HL-60 (cell line): ENCODE results near the gene SF3B2.

Source experiments
- GABPA ChIP-seq: IDR thresholded peaks from 2 replicates; pipeline ENCODE4 v1.6.1; 2012; ENCODE audit warnings: low read depth
- POLR2AphosphoS5 ChIP-seq: IDR thresholded peaks from 2 replicates; pipeline ENCODE4 v1.6.1; 2012; ENCODE audit warnings: low read depth
- REST ChIP-seq: IDR thresholded peaks from 2 replicates; pipeline ENCODE4 v1.6.1; 2012; ENCODE audit warnings: low read depth; ENCODE audit not compliant: insufficient replicate concordance
- SPI1 ChIP-seq: IDR thresholded peaks from 2 replicates; pipeline ENCODE4 v1.6.1; 2012; ENCODE audit warnings: low read depth, mild to moderate bottlenecking, borderline replicate concordance
- TF ChIP-seq, protein P1 (sequence below): IDR thresholded peaks from one replicate; pipeline ENCODE4 v1.5.1; 2011; ENCODE audit warnings: low read length, control low read depth, inconsistent platforms; ENCODE audit not compliant: insufficient read depth

- TF ChIP-seq, protein P1, sequence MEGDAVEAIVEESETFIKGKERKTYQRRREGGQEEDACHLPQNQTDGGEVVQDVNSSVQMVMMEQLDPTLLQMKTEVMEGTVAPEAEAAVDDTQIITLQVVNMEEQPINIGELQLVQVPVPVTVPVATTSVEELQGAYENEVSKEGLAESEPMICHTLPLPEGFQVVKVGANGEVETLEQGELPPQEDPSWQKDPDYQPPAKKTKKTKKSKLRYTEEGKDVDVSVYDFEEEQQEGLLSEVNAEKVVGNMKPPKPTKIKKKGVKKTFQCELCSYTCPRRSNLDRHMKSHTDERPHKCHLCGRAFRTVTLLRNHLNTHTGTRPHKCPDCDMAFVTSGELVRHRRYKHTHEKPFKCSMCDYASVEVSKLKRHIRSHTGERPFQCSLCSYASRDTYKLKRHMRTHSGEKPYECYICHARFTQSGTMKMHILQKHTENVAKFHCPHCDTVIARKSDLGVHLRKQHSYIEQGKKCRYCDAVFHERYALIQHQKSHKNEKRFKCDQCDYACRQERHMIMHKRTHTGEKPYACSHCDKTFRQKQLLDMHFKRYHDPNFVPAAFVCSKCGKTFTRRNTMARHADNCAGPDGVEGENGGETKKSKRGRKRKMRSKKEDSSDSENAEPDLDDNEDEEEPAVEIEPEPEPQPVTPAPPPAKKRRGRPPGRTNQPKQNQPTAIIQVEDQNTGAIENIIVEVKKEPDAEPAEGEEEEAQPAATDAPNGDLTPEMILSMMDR, result no peak
- TF ChIP-seq POLR2AphosphoS5 (no peak), REST (no peak), SPI1 (no peak), GABPA (no peak)
Measured at GRCh38 chr11:66032957-66033735, 19.0 kb upstream of the SF3B2 start.
